GM12874 (cell line): Measurements from ENCODE around the gene ACAP3.

ENCODE experiments used
- TF ChIP-seq, protein P1 (sequence below): IDR thresholded peaks from 2 replicates; pipeline ENCODE4 v1.5.1; 2011; ENCODE audit warnings: low read depth, mild to moderate bottlenecking, control low read depth, low read length, moderate library complexity; ENCODE audit not compliant: insufficient read depth

Gene ACAP3

DNA sequence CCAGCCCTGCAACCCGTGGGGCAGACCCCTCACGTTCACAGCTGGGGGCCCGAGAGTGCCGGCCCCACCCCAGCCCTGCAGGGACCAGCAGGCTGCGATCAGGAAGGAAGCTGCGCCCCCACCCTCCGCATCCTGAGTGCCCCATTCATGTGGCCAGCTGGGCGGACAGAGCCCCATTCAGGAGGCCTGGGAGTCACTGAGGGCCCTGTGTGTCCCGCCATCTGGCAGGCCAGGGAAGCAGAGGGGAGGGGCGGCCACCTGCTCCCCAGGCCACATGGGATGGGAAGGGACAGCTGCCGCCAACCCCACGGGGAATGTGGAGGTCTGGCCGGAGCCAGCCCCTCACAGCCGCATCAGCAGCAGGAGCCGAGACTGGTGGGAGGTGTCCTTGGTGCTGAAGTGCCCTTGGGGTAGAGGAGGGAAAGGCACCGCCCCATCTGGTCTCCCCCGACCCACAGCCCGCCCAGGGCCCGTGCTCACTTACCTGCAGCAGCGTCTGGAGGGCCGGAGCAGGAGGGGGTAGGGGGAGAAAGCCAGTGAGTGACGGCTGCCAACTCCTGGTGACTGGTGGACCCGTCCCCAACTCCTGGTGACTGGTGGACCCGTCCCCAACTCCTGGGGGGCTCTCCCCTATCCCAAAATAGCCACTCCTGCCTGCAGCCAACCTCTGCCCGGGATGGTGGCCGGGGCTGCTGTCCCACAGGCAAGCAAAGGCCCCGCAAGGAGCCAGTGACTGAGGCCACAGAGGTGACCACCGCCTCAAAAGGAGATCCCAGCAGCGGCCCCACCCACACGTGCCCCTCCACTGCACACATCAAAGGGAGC is 8.7 kb downstream of the ACAP3 start:
- TF ChIP-seq, protein P1, sequence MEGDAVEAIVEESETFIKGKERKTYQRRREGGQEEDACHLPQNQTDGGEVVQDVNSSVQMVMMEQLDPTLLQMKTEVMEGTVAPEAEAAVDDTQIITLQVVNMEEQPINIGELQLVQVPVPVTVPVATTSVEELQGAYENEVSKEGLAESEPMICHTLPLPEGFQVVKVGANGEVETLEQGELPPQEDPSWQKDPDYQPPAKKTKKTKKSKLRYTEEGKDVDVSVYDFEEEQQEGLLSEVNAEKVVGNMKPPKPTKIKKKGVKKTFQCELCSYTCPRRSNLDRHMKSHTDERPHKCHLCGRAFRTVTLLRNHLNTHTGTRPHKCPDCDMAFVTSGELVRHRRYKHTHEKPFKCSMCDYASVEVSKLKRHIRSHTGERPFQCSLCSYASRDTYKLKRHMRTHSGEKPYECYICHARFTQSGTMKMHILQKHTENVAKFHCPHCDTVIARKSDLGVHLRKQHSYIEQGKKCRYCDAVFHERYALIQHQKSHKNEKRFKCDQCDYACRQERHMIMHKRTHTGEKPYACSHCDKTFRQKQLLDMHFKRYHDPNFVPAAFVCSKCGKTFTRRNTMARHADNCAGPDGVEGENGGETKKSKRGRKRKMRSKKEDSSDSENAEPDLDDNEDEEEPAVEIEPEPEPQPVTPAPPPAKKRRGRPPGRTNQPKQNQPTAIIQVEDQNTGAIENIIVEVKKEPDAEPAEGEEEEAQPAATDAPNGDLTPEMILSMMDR, result no peak

DNA sequence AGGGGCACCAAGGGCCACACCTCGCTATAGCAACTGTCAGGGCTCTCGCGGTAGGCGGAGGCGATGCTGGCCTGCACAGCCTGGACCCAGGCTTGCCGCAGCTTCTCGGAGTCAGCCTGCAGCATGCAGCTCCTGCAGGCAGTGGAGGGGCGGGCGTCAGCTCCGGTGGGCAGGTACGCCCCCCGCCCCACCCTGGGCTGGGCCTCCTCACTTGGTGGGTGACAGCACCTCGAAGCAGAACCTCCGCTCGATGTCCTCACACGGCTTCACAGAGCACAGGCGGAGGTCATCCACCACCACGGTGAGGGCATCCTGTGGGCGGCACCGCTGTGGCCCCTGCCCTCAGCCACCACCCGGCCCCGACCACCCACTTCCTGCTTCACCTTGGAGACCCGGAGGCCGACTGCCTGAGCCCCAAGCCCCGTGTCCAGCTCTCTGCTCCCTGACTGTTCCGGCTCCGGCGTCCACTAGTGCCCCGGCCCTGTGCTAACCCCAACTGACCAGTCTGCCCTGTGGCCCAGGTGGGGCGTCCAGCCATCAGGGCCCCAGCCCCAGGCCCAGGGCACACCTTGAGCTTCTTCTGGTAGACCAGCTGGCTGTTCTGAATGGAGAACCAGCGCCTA is 9.8 kb downstream of the ACAP3 start:
- TF ChIP-seq, protein P1, result no peak

DNA sequence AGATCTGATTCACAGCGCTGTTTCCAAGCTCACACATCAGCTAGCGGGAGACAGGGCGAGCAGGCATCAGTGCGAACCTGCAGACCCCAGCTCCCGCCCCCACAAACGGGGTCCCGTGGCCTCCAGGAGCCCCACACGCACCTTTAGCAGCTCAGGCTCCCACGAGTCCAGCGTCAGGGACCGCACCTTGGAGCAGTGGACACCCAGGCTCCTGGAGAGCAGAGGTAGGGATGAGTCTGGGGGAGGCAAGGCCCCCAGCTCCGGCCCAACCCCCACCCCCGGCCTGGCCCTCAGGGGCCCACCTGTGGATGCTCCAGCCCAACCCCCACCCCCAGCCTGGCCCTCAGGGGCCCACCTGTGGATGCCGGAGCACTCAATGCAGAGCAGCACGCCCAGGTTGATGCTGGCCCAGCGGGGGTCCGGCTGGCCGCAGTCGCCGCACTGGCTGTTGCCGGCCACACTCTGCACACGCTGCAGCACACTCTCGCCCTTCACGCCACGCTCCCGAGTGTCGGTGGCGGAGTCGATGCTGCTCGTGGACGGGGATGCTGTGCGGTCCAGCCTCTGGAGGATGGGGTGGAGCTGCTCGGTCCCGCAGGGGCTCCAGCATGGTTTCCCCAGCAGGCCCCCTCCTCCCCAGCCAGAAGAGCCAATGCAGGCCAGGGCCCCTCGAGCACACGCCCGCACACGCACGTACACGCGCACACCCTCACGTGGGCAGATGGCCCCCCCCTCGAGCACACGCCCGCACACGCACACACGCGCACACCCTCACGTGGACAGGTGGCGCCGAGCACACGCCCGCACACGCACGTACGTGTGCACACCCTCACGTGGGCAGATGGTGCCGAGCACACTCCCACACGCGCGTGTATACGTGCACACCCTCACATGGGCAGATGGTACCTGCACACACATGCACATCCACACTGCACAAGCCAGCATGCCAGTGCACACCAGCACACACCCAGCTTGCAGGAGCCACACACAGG is 11.4 kb downstream of the ACAP3 start:
- TF ChIP-seq, protein P1, result no peak

DNA sequence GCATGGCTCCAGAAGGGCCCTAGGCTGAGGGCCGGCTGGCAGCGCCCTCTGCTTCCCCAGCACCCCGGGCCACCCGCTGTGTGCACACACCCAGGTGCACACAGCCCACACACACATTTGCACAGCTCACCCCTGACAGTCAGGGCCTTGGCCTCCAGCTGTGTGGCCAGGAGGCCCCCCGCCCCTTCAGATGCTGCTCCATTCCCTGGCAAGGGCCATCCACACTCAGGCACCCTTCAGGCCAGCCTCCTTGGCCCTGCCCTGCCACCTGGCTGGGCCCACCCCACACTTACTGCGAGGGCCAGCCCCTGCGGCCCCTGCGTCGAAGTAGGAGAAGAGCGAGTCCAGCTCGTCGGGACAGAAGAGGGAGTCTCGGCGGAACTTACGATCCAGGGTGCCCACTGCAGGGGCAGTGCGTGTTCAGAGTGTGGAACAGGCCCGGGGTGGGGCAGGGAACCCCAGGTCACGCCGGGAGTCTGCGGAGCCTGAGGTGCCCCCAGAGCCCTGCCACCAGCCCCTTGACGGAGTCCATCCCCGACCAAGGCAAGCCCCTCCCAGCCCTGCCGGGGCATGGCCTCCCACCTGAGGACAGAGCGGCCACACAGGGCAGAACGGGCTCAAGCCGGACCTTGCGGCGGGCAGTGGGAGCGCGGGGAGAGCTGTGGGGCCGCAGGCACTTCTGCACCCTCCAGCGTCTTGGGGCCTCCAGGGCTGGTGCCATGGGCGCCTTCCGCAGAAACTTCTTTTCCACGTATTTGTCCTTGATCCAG is 12.4 kb downstream of the ACAP3 start:
- TF ChIP-seq, protein P1, result no peak

DNA sequence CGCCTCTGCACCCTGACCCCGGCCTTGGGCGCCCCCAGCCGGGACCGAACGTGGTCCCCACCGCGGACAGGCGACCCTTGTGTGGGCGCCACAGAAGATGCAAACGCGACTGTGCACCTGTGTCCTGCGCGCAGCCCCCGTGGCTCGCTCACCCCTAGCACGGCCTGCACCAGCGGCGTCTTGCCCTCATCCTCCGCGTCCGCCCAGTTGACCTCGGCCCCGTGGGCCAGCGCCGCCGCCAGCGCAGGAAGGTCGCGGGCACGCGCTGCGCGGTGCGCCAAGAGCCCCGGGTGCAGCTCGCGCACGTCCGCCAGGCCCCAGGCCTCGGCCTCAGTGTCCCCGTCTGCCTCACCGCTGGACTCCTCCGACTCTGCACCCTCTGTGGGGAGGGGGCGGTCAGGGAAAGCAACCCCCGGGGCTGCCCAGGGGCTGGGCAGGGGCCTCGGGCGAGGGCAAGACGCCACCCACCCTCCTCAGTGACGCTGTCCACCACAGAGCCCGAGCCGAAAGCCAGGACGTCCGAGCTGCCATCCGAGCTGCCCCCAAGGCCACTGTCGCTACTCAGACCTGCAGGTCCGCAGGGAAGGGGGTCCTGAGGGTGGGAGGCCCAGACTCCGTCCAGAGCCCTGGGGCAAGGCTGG is 13.4 kb downstream of the ACAP3 start:
- TF ChIP-seq, protein P1, result no peak

DNA sequence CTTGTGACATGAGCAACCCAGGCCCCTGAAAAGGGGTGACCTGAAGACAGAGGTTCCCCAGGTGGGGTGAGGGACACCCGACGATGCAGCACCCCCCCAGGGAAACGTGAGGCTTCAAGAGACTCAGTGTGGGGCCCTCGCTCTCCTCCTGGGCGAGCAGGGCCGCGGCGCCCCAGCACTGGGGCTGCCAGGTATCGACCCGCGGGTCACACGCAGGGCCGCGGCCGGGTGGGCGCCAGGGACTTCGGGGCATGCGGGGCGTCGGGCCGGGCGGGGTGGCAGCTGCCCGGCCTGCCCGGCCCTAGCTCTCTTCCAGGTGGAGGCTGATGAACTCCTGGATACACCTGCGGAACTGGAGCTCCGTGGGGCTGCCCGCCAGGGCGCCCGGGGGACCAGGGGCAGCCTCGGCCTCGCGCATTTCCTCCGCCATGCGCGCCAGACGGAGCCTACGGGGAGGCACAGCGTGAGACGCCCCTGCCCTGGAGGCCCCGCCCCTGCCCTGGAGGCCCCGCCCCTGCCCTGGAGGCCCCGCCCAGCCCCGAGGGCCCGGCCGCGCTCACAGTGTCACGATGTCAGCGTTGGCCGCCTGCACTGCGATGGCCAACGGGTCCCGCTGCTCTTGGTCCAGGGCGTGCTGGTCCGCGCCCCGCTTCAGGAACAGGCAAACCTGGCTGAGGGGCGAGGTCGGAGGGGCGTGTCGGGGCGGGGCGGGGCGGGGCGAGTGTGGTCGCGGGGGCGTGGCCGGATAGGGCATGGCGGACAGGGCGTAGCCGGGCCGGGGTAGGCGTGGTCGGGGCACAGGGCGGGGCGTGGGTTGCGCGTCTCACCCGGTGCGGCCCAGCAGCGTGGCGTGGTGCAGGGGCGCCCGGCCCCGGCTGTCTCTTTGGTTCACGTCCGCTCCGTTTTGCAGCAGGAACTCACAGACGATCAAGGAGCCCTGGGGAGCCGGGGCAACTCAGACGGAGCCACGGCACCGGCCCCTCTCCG is 14.2 kb downstream of the ACAP3 start:
- TF ChIP-seq, protein P1, result no peak
